ENCODE data around the gene CELA2A. TPM values are rescaled to one million over a fixed set of nuclear protein-coding genes. Genes with fewer than 3 reads are reported as not detected.

The CELA2A gene
- total RNA-seq, 2 experiments from 2014 or later: not detected

- Mint-ChIP-seq H3K27ac (no peak overlapping the region), H3K27me3 (no peaks in the 10 kb centered on the region), H3K36me3 (ENCODE audit: low read depth) (no peaks in the 10 kb centered on the region), H3K4me3 (no peak overlapping the region), H3K9me3 (no peaks in the 10 kb centered on the region), H3K4me1 (ENCODE audit: low read depth) (no peaks in the 10 kb centered on the region)
- no peaks in the 10 kb centered on the region for H3K4me1 ChIP-seq (ENCODE audit: insufficient read depth, low read length)
- intact Hi-C loops (cut with DNase I, micrococcal nuclease): no loop called here
- no peak overlapping the region for H3K4me3 ChIP-seq (ENCODE audit: low read length)
- CTCF ChIA-PET: no interaction called here
- H3K36me3 ChIP-seq (ENCODE audit: insufficient read depth, low read length): no peaks in the 10 kb centered on the region
- ATAC-seq (ENCODE audit: poor library complexity) (no peak), DNase-seq (no peak)
- no peak overlapping the region for H3K27ac ChIP-seq (ENCODE audit: low read depth in 1 of 2, low read length in 2 of 2)
- POLR2A ChIA-PET: no interaction called here
- H3K27me3 ChIP-seq (ENCODE audit: control insufficient read depth in 1 of 2, insufficient read depth in 2 of 2, low read length in 2 of 2): no peaks in the 10 kb centered on the region
- peaks cover 0 to 3% of the 10 kb centered on the region in 2 experiments for H3K9me3 ChIP-seq (ENCODE audit: control insufficient read depth in 1 of 2, insufficient read depth in 1 of 2, low read length in 2 of 2)
- no peak for TF ChIP-seq CTCF (IDR thresholded peaks at IDR 0.05)
These were observed 3.5 kb upstream of the CELA2A start for GRCh38 chr1:15452866-15453571.

- DNase-seq (no peak), ATAC-seq (ENCODE audit: poor library complexity) (no peak)
- no peak overlapping the region for H3K4me3 Mint-ChIP-seq
- ChIA-PET CTCF (no interaction called here), POLR2A (no interaction called here)
- H3K36me3 Mint-ChIP-seq (ENCODE audit: low read depth): no peaks in the 10 kb centered on the region
- no peaks in the 10 kb centered on the region for H3K27me3 Mint-ChIP-seq
- Histone ChIP-seq H3K36me3 (ENCODE audit: insufficient read depth, low read length) (no peaks in the 10 kb centered on the region), H3K27ac (ENCODE audit: low read depth in 1 of 2, low read length in 2 of 2) (no peak overlapping the region), H3K9me3 (ENCODE audit: control insufficient read depth in 1 of 2, insufficient read depth in 1 of 2, low read length in 2 of 2) (peaks cover 0 to 3% of the 10 kb centered on the region in 2 experiments), H3K27me3 (ENCODE audit: control insufficient read depth in 1 of 2, insufficient read depth in 2 of 2, low read length in 2 of 2) (no peaks in the 10 kb centered on the region), H3K4me1 (ENCODE audit: insufficient read depth, low read length) (no peaks in the 10 kb centered on the region), H3K4me3 (ENCODE audit: low read length) (no peak overlapping the region)
- no peaks in the 10 kb centered on the region for H3K9me3 Mint-ChIP-seq
- no peaks in the 10 kb centered on the region for H3K4me1 Mint-ChIP-seq (ENCODE audit: low read depth)
- H3K27ac Mint-ChIP-seq: no peak overlapping the region
- intact Hi-C loops (cut with DNase I, micrococcal nuclease): no loop called here
- TF ChIP-seq CTCF (IDR thresholded peaks at IDR 0.05): no peak
These were observed 2.8 kb upstream of the CELA2A start for GRCh38 chr1:15453734-15454133.

GRCh38 chr1:15454256-15454655 is 2.3 kb upstream of the CELA2A start:
- CTCF ChIA-PET: no interaction called here
- no peak overlapping the region for H3K4me3 Mint-ChIP-seq

More at GRCh38 chr1:15454256-15454655, 2.3 kb upstream of the CELA2A start:
- no peaks in the 10 kb centered on the region for H3K27me3 Mint-ChIP-seq
- no peak for DNase-seq
- H3K4me3 ChIP-seq (ENCODE audit: low read length): no peak overlapping the region
- no peaks in the 10 kb centered on the region for H3K36me3 Mint-ChIP-seq (ENCODE audit: low read depth)
- H3K4me1 Mint-ChIP-seq (ENCODE audit: low read depth): no peaks in the 10 kb centered on the region
- peaks cover 0 to 3% of the 10 kb centered on the region in 2 experiments for H3K9me3 ChIP-seq (ENCODE audit: control insufficient read depth in 1 of 2, insufficient read depth in 1 of 2, low read length in 2 of 2)
- no peak overlapping the region for H3K27ac ChIP-seq (ENCODE audit: low read depth in 1 of 2, low read length in 2 of 2)
- no peaks in the 10 kb centered on the region for H3K4me1 ChIP-seq (ENCODE audit: insufficient read depth, low read length)
- H3K27me3 ChIP-seq (ENCODE audit: control insufficient read depth in 1 of 2, insufficient read depth in 2 of 2, low read length in 2 of 2): no peaks in the 10 kb centered on the region
- no peaks in the 10 kb centered on the region for H3K9me3 Mint-ChIP-seq
- no peaks in the 10 kb centered on the region for H3K36me3 ChIP-seq (ENCODE audit: insufficient read depth, low read length)
- intact Hi-C loops (cut with DNase I, micrococcal nuclease): no loop called here
- H3K27ac Mint-ChIP-seq: no peak overlapping the region
- TF ChIP-seq CTCF (IDR thresholded peaks at IDR 0.05): no peak
- ATAC-seq (ENCODE audit: poor library complexity): no peak
- POLR2A ChIA-PET: no interaction called here

Measured in CD4-positive, alpha-beta T cell (primary cell).